ENCODE data around the gene CTDSPL. TPM values are rescaled to one million over a fixed set of nuclear protein-coding genes. Genes with fewer than 3 reads are reported as not detected.

The CTDSPL gene
- total RNA-seq, 1 donor from 2014 or later = 72.7 TPM

- peak; percentile 71 for TF ChIP-seq CTCF (conservative IDR thresholded peaks at IDR 0.05)
- H3K36me3 Mint-ChIP-seq = peaks cover 6% of the 10 kb centered on the region
- DNase-seq (ENCODE audit: extremely low spot score, unreplicated experiment) = no peak
- peaks cover 18% of the 10 kb centered on the region for H3K4me1 Mint-ChIP-seq (ENCODE audit: unreplicated experiment)
- H3K27ac Mint-ChIP-seq = peak overlapping the region; percentile 86
- H3K4me3 Mint-ChIP-seq = peak overlapping the region; percentile 50
- H3K27me3 Mint-ChIP-seq = no peaks in the 10 kb centered on the region
- no peaks in the 10 kb centered on the region for H3K9me3 Mint-ChIP-seq
Measured at GRCh38 chr3:38004415-38005075, 142.9 kb downstream of the CTDSPL start.

DNA sequence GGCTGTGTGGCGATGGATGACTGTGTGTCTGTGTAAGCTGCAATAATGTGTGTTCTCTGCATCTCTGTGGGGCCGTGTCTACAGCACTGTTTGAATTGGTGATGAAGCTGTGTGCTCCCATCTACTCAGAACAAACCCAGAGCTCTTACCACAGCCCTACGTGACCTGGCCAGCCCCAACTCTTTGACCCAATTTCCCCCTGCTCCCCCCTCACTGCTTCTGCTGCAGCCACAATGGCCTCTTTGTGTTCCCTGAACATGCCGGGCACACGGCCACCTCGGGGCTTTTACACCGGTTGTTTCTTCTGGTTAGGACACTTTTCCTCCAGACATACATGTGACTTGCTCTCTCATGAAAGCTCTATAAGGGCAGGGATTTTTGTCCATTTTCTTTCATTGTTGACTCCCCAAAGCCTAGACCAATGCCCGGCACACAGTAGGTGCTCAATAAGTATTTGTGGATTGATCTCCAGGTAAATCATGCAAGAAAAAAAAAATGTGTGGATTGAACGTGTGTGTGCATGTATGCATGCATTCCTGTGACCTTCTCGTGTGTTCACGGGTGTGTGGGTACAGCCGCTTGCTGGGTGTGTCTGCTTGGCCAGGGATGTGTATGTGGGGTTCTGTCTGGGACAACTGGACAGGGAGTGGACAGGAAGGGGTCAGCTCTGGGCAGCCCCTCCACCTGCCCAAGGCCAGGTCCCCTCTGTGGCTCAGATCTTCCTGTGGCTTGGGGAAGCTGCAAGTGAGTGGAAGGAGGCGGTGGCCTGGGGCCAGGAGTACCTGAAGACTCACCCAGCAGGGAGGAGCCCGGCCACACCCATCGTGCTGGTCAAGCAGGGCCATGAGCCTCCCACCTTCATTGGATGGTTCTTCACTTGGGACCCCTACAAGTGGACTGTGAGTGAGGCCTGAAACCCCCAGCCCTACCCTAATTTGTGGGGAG lies 143.7 kb downstream of the CTDSPL start:
- DNase-seq (ENCODE audit: extremely low spot score, unreplicated experiment) = no peak
- Mint-ChIP-seq H3K36me3 (peaks cover 5% of the 10 kb centered on the region), H3K9me3 (no peaks in the 10 kb centered on the region), H3K4me3 (peak overlapping the region; percentile 50), H3K27ac (peak overlapping the region; percentile 86), H3K27me3 (no peaks in the 10 kb centered on the region), H3K4me1 (ENCODE audit: unreplicated experiment) (peaks cover 15% of the 10 kb centered on the region)
- no peak for TF ChIP-seq CTCF (conservative IDR thresholded peaks at IDR 0.05)

DNA sequence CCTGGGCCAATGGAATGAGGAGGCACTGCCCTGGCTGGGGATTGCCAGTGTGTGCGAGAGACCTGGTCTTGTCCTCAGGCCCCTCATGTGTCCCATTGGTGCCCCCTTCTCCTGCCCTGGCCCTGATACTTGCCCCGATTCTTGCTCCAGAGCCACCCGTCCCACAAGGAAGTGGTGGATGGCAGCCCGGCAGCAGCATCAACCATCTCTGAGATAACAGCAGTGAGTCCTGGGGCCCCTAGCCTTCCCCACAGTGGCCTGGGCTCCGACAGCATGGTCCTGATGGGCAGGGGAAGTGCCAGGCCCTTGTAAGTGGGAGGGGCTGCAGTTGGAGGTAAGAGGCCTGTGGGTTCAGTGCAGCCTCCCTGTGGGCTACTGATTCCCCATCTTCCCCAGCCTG lies 144.4 kb downstream of the CTDSPL start:
- H3K27ac Mint-ChIP-seq = no peak overlapping the region
- no peak for DNase-seq (ENCODE audit: extremely low spot score, unreplicated experiment)
- no peaks in the 10 kb centered on the region for H3K27me3 Mint-ChIP-seq
- H3K4me1 Mint-ChIP-seq (ENCODE audit: unreplicated experiment) = peaks cover 15% of the 10 kb centered on the region
- TF ChIP-seq CTCF (conservative IDR thresholded peaks at IDR 0.05) = no peak
- no peaks in the 10 kb centered on the region for H3K9me3 Mint-ChIP-seq
- H3K36me3 Mint-ChIP-seq = peaks cover 5% of the 10 kb centered on the region
- no peak overlapping the region for H3K4me3 Mint-ChIP-seq

- H3K4me3 Mint-ChIP-seq = no peak overlapping the region
- H3K36me3 Mint-ChIP-seq = peaks cover 5% of the 10 kb centered on the region
- DNase-seq (ENCODE audit: extremely low spot score, unreplicated experiment) = no peak
- no peaks in the 10 kb centered on the region for H3K9me3 Mint-ChIP-seq
- H3K4me1 Mint-ChIP-seq (ENCODE audit: unreplicated experiment) = peaks cover 15% of the 10 kb centered on the region
- H3K27me3 Mint-ChIP-seq = no peaks in the 10 kb centered on the region
- TF ChIP-seq CTCF (conservative IDR thresholded peaks at IDR 0.05) = no peak
- H3K27ac Mint-ChIP-seq = no peak overlapping the region
Measured at GRCh38 chr3:38006445-38006995, 144.8 kb downstream of the CTDSPL start.

GRCh38 chr3:38007754-38008090 lies 146.0 kb downstream of the CTDSPL start:
- no peak for TF ChIP-seq CTCF (conservative IDR thresholded peaks at IDR 0.05)
- H3K27ac Mint-ChIP-seq = no peak overlapping the region
- H3K36me3 Mint-ChIP-seq = peaks cover 5% of the 10 kb centered on the region
- H3K4me3 Mint-ChIP-seq = no peak overlapping the region
- peaks cover 15% of the 10 kb centered on the region for H3K4me1 Mint-ChIP-seq (ENCODE audit: unreplicated experiment)
- no peaks in the 10 kb centered on the region for H3K27me3 Mint-ChIP-seq
- H3K9me3 Mint-ChIP-seq = no peaks in the 10 kb centered on the region
- DNase-seq (ENCODE audit: extremely low spot score, unreplicated experiment) = no peak

All from type B pancreatic cell (in vitro differentiated cells).